NCI-H2171 (cell line): ENCODE measurements around the gene CLDN34.

Source experiments
- DNase-seq: peaks from one replicate; lab custom pipeline; 2025; lab: John Stamatoyannopoulos, UW

The CLDN34 gene, protein sequence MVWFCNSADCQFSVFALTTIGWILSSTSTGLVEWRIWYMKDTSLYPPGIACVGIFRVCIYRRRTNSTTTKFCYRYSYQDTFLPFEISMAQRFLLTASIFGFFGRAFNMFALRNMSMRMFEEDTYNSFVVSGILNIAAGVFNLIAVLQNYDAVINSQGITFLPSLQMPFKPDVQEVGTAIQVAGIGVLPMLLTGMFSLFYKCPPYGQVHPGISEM

DNA sequence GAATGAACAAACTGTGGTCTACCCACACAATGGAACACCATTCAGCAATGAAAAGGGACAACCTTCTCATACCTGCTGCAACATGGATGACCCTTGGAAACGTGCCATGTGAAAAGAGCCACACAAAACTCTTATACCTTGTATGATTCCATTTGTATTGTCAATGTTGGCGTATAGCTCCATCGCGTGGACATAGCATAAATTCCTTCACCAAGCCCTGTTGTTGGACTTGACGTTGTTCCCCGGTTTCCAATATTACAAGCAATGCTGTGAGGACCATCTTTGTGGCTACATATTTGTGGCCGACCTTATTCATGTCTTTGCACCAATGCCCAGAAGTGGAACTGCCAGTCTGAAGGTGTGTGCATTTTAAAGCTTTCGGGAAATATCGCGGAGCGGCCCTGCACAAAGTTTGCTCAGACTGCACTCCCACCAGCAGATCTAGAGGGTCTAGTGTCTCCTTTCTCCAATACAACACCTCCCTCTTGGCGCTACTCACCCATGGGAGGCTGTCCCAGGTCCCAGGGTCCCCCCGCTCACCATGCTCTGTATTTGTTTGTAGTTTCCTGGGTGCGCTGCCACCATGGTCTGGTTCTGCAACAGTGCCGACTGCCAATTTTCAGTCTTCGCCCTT is at the start of gene CLDN34:
CLDN34 (plus strand) TSS at position 584 of the 634 bp plus-strand sequence; CDS start at position 584, 0 bp downstream.
- no peak for DNase-seq

DNA sequence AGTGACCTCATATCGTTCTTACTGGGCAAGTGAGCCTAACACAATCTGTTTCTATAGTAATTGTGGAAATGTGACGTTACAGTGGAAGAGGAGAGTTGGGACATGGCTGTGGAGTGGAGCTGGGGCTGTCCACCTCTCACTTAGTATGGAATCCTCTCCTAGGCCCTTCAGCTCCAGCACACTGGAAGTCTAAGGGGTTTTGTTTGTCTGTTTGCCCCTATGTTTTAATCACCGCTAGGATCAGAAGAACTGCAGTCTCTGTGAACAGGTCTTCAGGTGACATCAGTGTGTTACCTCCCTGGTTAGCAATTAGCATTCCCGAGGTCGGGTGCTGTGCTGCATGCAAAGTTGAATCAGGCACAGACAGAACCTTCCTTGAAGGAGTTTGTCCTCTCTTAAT is 49.3 kb upstream of the CLDN34 start:
- no peak for DNase-seq

DNA sequence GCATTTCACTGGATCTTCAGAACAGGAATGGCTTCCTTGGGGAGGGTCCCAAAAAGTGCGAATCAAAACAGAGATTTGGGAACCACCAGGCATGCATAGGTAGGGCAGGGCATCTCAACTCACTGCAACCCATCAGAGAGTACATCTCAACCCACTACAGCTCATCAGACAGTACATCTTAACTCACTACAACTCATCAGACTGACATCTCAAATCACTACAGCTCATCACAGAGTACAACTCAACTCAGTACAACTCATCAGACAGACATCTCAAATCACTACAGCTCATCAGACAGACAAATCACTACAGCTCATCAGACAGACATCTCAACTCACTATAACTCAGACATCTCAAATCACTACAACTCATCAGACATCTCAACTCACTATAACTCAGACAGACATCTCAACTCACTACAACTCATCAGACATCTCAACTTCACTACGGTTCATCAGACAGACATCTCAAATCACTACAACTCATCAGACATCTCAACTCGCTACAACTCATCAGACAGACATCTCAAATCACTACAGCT is 47.5 kb upstream of the CLDN34 start:
- no peak for DNase-seq

DNA sequence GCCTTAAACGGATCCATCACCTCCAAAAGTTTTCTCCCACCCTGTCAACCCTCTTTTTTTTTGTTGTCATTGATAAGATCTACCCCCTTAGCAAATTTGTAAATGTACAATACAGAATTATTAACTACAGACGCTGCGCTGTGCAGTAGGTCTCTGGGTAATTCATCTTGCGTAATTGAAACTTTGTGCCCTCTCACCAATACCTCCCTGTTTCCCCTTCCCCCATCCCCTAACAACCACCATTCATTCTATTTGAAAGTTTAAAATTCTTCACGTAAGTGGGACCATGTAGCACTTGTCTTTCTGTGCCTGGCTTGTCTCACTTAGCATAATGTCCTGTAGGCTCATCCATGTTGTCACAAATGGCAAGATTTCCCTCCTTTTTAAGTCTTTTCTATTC is 45.8 kb upstream of the CLDN34 start:
- no peak for DNase-seq

DNA sequence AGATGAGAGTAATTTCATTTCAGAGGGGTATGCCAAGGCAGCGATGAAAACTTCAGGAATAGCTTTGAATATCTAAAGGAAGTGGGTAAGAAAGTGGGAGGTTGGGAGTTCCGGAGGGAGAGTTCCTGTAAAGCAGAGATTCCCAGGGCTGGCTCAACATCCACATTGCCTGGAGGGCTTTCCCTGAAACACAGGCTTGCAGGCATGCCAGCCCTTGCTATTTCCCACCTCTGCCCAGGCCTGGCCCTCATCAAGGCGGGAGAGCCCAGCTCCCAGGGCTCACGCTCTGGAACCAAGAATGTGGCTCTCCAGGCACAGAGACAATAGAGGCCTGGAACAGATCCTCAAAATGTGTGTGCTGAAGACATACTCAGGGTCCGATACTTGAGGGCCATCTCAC is 43.8 kb upstream of the CLDN34 start:
- no peak for DNase-seq

DNA sequence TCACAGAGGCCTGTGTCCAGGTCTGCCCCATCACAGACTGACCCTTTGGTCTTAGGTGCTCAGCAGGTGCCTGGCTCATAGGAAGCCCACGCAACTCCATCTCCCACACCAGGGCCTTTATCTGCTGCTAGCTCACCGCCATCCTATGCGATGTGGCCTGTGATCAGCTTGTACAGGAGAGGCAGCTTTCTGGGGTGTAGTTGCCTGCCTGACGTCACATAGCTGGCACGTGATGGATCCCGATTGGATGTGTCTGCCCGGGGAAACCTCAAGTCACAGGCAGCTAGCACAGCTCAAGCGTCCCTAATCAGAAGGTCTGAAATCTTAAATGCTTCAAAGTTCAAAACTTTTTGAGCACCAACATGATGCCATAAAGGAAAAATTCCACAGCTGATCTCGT is 41.2 kb upstream of the CLDN34 start:
- no peak for DNase-seq

DNA sequence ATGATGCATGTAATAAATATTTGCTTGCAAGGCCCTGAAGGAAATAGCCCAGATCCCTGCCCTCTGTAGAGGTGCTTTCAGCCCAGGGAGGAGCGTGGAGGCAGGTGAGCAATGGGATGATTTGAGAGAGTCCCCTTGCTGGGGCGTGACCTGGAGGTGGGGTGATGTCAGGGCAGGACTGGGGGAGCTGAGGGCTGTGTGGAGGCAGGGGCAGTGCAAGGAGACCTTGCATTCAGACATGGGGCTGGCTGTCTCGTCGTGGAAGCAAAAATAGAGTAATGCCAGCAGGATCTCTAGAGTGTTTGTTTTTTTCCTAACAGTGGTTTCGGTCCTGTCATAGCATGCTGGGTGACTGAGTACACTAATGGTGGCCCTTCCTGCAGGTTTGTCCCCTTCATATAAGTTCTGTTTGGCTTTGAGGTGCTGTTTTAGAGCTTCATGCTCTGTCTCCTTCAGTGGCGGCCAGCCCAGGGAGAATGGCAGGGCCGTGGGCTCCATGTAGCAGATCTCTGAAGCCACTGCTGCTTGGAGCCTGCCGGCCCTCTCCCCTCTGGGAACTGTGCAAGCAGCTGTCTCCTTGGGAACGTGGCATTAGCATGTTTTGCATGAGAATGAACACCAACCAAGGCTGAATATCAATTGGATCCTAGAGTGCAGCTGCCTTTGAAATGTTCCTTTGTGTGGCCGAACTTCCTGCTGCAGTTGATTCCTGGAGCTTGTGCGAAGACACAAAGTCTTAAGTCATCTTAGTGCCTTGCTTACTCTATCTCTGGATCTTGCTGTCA is 39.3 kb upstream of the CLDN34 start:
- peak; percentile 0 for DNase-seq

DNA sequence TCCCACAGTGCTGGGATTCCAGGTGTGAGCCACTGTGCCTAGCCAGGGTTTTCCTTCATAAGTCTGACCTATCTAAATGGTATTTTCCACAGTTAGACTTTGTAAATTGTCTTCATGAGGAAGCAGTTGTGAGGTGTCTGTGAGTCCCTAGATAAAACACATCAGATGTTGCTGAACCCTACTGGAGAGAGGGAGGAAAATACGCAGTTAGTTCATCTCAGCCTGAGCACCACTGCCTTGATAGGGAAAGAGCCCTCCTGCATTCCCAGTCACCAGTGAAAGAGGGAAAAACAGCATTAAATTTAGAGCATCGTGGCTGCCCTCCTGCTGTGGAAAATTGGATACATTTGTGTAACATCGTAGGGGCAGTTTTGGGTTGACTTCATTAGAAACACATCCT is 31.7 kb upstream of the CLDN34 start:
- no peak for DNase-seq

DNA sequence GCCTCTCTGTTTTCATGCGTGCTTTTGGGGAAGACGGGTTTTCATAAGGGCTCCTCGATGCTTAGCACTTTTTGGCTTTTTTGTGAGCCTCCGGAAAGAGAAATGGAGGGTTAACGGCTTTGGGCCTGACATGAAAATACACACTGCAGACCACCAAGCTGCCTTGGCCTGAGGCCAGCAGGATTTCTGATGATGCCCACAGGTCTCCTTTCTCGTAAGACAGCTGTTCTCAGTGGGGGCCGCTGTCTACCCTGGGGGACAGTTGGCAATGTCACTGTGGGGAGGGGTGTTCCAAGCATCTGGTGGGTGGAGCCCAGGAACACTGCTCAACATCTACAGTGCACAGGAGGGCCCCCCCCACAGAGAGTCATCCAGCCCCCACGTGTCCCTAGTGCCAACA is 29.4 kb upstream of the CLDN34 start:
- DNase-seq = no peak

DNA sequence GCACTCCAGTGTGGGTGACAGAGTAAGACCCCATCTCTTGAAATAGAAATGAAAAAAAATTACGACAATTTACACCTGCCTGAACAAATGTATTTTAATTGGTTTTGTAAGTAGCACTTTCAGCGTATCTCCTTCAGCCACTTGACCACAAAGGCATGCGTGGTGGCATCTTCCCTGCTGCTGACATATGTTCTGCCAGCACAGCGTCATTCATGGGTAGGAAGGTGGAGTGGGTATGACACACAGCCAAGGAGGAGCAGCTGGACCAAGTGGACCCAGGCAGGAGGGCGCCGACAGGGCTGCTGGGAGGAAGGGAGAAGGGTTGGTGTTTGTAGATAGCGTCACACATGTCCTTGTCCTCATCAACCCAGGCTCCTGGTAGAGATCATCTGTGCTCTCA is 28.6 kb upstream of the CLDN34 start:
- DNase-seq = no peak

DNA sequence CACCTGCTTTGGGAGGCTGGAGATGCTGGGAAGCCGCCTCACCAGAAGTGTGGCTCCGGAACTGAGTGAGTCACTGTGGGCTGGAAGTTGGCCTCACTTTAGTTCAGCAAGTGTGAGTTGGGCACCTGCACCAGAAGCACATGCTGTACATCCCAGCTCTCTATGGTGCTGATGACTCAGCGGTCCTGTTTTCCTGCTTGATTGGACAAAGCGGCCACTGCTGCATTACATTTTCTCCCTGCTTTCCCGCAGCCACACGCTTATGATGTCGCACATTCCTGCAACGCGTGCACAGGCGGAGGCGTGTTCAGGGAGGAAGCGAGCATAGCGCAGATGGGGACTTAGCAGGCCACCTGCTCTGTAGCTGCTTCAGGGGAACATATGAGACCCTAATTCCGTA is 26.7 kb upstream of the CLDN34 start:
- no peak for DNase-seq

DNA sequence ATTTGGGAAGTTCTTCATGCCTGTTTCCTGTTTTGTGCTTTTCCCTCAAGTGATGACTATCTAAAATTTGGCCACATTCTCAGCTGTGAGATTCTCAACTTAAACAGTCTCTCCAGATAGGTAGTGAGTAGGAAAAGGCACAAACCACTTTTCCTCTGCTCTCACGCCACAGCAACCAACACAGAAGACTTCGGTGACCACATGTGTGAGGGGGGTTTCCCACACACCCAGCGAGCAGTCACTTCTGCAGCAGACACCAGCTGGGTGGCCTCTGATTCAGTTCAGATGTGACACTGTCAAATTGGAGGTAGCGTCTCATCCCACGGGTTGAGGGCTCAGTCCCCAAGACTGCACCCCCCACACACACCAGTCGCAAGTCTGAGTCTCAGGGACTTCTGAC is 25.1 kb upstream of the CLDN34 start:
- DNase-seq = no peak

DNA sequence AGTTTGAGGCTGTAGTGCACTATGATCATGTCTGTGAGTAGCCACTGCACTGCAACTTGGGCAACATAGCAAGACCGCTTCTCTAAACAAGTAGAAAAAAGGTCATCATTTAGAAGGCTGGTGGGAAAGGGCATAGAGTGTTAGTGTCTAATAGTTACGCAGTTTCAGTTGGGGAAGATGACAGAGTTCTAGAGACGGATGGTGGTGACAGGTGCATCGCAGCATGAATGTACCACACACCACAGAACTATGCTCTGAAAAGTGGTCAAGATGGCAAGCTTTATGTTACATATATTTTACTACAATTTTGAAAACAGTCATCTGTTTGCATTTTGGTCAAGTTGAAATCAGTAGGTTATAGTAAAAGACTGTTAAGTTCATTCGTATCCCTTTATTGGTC is 23.7 kb upstream of the CLDN34 start:
- no peak for DNase-seq

DNA sequence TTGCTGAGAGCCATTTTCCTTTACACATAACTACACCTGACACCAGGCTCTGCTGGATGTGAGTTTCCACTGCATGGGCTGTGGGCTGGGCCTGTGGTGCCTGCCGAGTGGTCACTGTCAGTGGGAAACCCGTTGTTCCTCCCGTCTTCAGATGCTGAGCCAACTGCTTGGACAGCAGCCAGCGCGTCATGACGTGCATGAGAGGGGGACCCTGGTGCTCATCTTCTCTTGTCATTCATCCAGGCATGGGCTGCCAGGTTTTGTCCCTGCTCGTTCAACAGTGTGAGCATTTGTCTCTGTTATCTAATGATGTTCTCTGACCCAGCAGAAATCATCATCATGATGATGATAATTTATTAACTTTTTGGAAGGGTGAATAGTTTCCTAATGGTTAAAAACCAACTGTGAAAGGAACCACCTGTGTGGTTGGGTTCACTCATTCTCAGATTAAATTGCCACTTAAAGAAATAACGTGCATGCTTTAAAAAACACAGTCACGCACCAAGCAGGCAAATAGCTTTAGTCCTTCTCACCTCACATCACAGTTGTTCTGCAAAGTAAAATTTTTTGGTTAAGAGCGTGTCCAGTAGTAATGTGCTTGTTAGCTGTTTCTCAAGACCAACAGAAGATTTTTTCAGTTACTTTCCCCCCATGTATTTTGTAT is 19.9 kb upstream of the CLDN34 start:
- DNase-seq = no peak

DNA sequence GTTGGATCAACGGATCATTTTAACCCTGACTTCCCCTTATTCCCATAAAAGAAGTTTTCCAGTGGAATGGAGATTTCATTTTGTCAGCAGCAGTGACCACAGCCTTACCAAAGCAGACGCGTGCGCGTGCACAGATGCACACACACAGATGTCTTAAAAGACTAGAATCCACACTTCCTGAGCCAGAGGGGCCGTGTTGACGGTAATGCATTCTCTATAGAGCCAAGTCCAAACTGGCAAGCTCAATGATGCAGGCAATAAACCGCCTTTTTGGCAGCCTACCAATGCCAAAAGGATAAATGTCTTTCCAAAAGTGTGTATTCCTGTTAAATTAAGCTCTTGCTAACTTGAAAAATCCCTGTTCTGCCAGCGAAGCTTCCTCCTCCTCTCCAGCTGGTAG is 18.8 kb upstream of the CLDN34 start:
- DNase-seq = no peak

DNA sequence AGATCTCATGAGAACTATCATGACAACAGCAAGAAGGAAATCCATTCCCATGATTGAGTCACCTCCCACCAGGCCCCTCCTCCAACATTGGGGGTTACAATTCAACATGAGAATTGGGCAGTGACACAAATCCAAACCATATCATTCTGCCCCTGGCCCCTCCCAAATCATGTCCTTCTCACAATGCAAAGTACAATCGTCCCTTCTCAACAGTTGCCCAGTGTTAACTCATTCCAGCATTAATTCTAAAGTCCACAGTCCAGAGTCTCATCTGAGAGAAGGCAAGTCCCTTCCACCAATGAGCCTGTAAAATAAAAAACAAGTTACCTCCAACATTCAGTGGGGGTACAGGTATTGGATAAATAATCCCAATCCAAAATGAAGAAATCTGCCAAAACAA is 14.9 kb upstream of the CLDN34 start:
- DNase-seq = no peak

DNA sequence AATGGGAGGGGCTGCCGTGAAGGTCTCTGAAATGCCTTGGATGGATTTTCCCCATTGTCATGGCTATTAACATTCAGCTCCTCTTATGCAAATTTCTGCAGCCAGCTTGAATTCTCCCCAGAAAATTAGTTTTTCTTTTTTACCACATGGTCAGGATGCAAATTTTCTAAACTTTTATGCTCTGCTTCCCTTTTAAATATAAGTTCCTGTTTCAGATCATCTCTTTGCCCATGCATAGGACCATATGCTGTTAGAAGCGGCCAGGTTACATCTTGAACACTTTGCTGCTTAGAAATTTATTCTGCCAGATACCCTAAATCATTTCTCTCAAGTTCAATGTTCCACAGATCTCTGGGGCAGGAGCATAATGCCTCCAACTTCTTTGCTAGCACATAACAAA is 13.8 kb upstream of the CLDN34 start:
- no peak for DNase-seq

DNA sequence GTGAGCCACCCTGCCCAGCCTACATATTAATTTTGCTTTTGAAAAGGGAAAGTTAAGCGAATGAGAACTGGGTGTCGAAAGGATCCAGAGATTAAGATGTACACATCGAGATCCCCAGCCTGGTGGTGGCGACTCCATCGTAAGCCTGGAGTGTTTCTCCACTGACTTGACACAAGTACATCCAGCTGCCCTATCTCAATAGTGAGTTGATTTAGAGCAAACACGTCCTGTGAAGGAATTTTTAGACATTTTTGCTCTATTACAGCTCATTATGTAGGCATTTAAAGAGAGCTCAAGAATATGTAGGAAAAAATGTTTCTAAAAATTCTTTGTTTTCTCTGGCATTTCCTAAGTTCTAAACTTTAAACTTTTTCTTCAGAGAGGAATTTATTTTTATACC is 11.7 kb upstream of the CLDN34 start:
- DNase-seq = no peak

DNA sequence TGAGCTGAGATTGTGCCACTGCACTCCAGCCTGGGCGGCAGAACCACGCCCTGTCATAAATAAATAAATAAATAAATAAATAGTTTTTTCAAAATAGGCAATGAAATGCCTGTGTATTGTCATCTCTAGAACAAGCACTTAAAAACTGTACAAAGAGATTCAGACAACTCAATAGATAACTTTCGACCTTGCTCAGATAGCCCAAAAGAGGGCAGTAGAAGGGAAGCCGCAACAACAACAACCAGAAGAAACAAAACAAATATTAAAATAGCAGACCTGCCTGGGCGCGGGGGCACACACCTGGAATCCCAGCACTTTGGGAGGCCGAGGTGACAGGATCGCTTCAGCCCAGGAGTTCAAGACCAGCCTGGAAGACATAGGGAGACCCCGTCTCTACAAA is 9.4 kb upstream of the CLDN34 start:
- no peak for DNase-seq

DNA sequence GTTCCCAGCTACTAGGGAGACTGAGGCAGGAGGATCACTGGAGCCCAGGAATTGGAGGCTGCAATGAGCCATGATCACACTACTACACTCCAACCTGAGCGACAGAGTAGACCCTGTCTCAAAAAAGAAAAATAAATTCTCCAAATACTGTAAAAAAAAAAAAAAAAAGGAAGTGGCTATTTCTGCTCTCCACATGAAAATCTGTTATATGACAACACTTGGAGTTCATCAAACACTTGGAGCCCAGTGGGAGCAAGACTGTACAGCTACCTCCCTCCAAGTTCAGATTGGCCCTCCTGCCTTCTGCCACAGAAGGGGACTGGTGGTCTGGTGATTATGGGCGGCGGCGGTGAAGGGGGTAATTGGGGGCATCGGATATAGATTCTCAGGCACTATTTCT is 9.0 kb upstream of the CLDN34 start:
- DNase-seq = no peak

DNA sequence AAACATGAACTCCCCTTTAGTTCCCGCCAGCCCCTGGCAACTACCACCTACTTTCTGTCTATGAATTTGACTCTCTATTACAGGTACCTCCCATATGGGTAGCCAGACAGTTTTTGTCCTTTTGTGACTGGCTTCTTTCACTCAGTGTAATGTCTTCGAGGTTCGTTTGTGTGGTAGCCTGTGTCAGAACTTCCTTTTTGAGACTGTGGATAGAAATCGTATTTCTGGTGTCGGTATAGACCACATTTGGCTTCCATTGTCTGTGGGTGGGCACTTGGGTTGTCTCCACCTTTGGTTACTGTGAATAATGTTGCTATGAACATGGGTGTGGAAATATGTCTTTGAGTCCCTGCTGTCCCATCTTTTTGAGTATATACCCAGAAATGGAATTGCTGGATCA is 5.4 kb upstream of the CLDN34 start:
- no peak for DNase-seq

DNA sequence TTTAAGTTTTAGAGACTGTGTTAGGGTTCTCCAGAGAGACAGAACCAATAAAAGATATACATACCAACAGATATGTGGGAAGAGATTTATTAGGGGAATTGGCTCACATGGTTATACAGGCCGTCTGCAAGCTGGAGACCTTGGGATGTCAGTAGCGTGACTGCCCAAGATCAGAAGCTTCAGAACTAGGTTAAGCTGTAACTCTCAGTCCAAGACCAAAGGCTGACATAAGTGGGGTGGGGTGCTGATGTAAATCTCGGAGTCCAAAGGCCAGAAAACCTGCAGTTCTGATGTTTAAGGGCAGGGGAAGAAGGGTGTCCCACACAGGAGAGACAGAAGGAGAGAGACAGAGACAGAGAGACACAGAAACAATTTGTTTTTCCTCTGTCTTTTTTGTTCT is 10.5 kb downstream of the CLDN34 start:
- no peak for DNase-seq

DNA sequence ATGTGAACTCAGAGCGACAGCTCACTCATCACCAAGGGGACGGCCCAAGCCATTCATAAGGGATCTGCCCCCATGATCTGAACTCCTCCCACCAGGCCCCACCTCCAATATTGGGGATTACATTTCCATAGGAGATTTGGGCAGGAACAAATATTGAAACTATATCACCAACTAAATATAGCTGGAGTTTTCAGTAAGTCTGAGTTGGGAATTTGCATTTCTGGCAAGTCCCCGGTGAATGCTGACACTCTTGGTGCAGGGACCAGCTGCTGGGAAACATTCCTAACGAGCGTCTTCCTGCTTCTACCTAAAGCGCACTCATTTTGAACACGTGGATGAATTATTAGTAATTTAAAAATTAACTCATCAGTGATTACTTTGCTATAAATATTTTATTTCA is 13.2 kb downstream of the CLDN34 start:
- no peak for DNase-seq
